ENCODE data around the gene RELL2. TPM values are rescaled to one million over a fixed set of nuclear protein-coding genes. Genes with fewer than 3 reads are reported as not detected.

The RELL2 gene
- total RNA-seq, 1 experiment from 2014 or later: 13.3 TPM

DNA sequence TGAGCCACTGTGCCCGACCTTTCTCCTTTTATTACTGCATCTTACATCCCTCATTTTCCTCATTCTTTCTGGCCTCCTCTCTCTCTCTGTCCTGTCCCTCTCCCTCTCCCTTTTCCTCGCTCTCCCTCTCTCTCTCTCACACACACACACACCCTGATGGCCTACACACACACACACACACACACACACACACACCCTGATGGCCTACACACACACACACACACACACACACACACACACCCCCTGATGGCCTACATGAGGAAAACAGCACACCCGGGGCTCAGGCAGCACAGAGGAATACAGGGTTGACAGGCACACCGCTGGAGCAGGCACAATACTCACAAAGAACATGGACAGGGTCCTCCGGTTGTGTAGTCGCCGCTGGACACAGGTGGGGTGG lies 18.2 kb downstream of the RELL2 start:
- Histone ChIP-seq H3K4me3 (ENCODE audit: low read depth in 2 of 2, low read length in 2 of 2) (no peak overlapping the region), H3K27ac (ENCODE audit: low read length) (no peak overlapping the region), H3K27me3 (ENCODE audit: control insufficient read depth, insufficient read depth, low read length) (no peaks in the 10 kb centered on the region), H3K9me3 (ENCODE audit: control insufficient read depth, insufficient read depth, low read depth, low read length) (no peaks in the 10 kb centered on the region), H3K4me1 (ENCODE audit: control insufficient read depth, insufficient read depth, low read length) (no peaks in the 10 kb centered on the region), H3K36me3 (ENCODE audit: control insufficient read depth, insufficient read depth, low read length) (no peaks in the 10 kb centered on the region)
- no peak for ATAC-seq
- TF ChIP-seq TCF7L2 (IDR thresholded peaks at IDR 0.05; ENCODE audit: low read depth, low read length): no peak
- TF ChIP-seq, protein P1, sequence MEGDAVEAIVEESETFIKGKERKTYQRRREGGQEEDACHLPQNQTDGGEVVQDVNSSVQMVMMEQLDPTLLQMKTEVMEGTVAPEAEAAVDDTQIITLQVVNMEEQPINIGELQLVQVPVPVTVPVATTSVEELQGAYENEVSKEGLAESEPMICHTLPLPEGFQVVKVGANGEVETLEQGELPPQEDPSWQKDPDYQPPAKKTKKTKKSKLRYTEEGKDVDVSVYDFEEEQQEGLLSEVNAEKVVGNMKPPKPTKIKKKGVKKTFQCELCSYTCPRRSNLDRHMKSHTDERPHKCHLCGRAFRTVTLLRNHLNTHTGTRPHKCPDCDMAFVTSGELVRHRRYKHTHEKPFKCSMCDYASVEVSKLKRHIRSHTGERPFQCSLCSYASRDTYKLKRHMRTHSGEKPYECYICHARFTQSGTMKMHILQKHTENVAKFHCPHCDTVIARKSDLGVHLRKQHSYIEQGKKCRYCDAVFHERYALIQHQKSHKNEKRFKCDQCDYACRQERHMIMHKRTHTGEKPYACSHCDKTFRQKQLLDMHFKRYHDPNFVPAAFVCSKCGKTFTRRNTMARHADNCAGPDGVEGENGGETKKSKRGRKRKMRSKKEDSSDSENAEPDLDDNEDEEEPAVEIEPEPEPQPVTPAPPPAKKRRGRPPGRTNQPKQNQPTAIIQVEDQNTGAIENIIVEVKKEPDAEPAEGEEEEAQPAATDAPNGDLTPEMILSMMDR (IDR thresholded peaks at IDR 0.05): no peak
- TF ChIP-seq SIN3A (IDR thresholded peaks at IDR 0.05; ENCODE audit: borderline replicate concordance, insufficient read depth, low read depth, low read length): no peak
- no peak for TF ChIP-seq REST (IDR thresholded peaks at IDR 0.05; ENCODE audit: insufficient read depth in 1 of 2, low read depth in 2 of 2, low read length in 1 of 2)
- no peak for TF ChIP-seq POLR2AphosphoS5 (IDR thresholded peaks at IDR 0.05; ENCODE audit: low read depth, low read length)
- POLR2A ChIA-PET: no interaction called here
- no TSS peak for BruUV-seq (replicated peaks)
- CTCF ChIA-PET: no interaction called here
- DNase-seq (ENCODE audit: low read depth, low spot score): no peak
- in situ Hi-C loops (cut with HindIII; ENCODE audit: low pct_unique_long_range_greater_than_20kb, low sequenced_read_pairs): no loop called here
- intact Hi-C loops (cut with micrococcal nuclease; ENCODE audit: unreplicated experiment): no loop called here

GRCh38 chr5:141656396-141656795 lies 19.6 kb downstream of the RELL2 start:
- intact Hi-C loops (cut with micrococcal nuclease; ENCODE audit: unreplicated experiment) (no loop called here), in situ Hi-C loops (cut with HindIII; ENCODE audit: low pct_unique_long_range_greater_than_20kb, low sequenced_read_pairs) (no loop called here)
- no peak for DNase-seq (ENCODE audit: low read depth, low spot score)
- TF ChIP-seq, protein P1 (IDR thresholded peaks at IDR 0.05): no peak
- TF ChIP-seq SIN3A (IDR thresholded peaks at IDR 0.05; ENCODE audit: borderline replicate concordance, insufficient read depth, low read depth, low read length): no peak
- Histone ChIP-seq H3K27ac (ENCODE audit: low read length) (no peak overlapping the region), H3K4me1 (ENCODE audit: control insufficient read depth, insufficient read depth, low read length) (no peaks in the 10 kb centered on the region), H3K9me3 (ENCODE audit: control insufficient read depth, insufficient read depth, low read depth, low read length) (no peaks in the 10 kb centered on the region), H3K36me3 (ENCODE audit: control insufficient read depth, insufficient read depth, low read length) (no peaks in the 10 kb centered on the region), H3K27me3 (ENCODE audit: control insufficient read depth, insufficient read depth, low read length) (no peaks in the 10 kb centered on the region), H3K4me3 (ENCODE audit: low read depth in 2 of 2, low read length in 2 of 2) (no peak overlapping the region)
- CTCF ChIA-PET: no interaction called here
- POLR2A ChIA-PET: no interaction called here
- BruUV-seq (replicated peaks): no TSS peak
- ATAC-seq: no peak
